ENCODE measurements around the gene KAT8. TPM values are rescaled to one million over a fixed set of nuclear protein-coding genes. Genes with fewer than 3 reads are reported as not detected.

Gene KAT8
- total and polyA plus RNA-seq, 8 donors = 38.8 to 114 (median 54.0) TPM

GRCh38 chr16:31083081-31083480, 34.4 kb upstream of the KAT8 start:
- Histone ChIP-seq H3K4me3 (no peak overlapping the region), H3K4me1 (peaks cover 0 to 37% (median 25%) of the 10 kb centered on the region in 4 donors), H3K27me3 (no peaks in the 10 kb centered on the region), H3K9me3 (no peaks in the 10 kb centered on the region), H3K27ac (no peak overlapping the region), H3K36me3 (peaks cover 37 to 100% (median 98%) of the 10 kb centered on the region in 4 donors)
- intact Hi-C loops (cut with DNase I; ENCODE audit: low total_unique reads) = no loop called here
- peak in 1 of 2 donors; percentile 2 for DNase-seq
- no peak for TF ChIP-seq POLR2AphosphoS5 (IDR thresholded peaks at IDR 0.05)
- TF ChIP-seq POLR2A (IDR thresholded peaks at IDR 0.05) = no peak
- TF ChIP-seq CTCF (IDR thresholded peaks at IDR 0.05) = no peak
- no peak for TF ChIP-seq EP300 (IDR thresholded peaks at IDR 0.05)
- 59 to 83% (median 79%) methylated on average over 9 of the region's 9 CpGs for whole genome bisulfite sequencing, 5 donors

- Histone ChIP-seq H3K9me3 (no peaks in the 10 kb centered on the region), H3K27me3 (no peaks in the 10 kb centered on the region), H3K36me3 (peaks cover 32 to 100% (median 95%) of the 10 kb centered on the region in 4 donors), H3K4me1 (peaks cover 0 to 35% (median 25%) of the 10 kb centered on the region in 4 donors), H3K4me3 (no peak overlapping the region), H3K27ac (no peak overlapping the region)
- intact Hi-C loops (cut with DNase I; ENCODE audit: low total_unique reads) = no loop called here
- WGBS, 5 donors = 58 to 82% (median 69%) methylated on average over 5 of the region's 5 CpGs
- DNase-seq = peak in 1 of 2 donors; percentile 1
- TF ChIP-seq EP300 (IDR thresholded peaks at IDR 0.05) = no peak
- TF ChIP-seq POLR2AphosphoS5 (IDR thresholded peaks at IDR 0.05) = no peak
- TF ChIP-seq CTCF (IDR thresholded peaks at IDR 0.05) = no peak
- TF ChIP-seq POLR2A (IDR thresholded peaks at IDR 0.05) = no peak
Observed at GRCh38 chr16:31083556-31083955, 33.9 kb upstream of the KAT8 start.

GRCh38 chr16:31083981-31084380, 33.5 kb upstream of the KAT8 start:
- 83 to 93% (median 87%) methylated on average over 11 to 13 of the region's 13 CpGs for WGBS, 5 donors
- Histone ChIP-seq H3K4me1 (peaks cover 0 to 31% (median 27%) of the 10 kb centered on the region in 4 donors), H3K27me3 (no peaks in the 10 kb centered on the region), H3K36me3 (peaks cover 28 to 100% (median 93%) of the 10 kb centered on the region in 4 donors), H3K27ac (no peak overlapping the region), H3K9me3 (no peaks in the 10 kb centered on the region), H3K4me3 (no peak overlapping the region)
- no peak for DNase-seq
- intact Hi-C loops (cut with DNase I; ENCODE audit: low total_unique reads) = no loop called here
- no peak for TF ChIP-seq CTCF (IDR thresholded peaks at IDR 0.05)
- TF ChIP-seq POLR2AphosphoS5 (IDR thresholded peaks at IDR 0.05) = no peak
- no peak for TF ChIP-seq POLR2A (IDR thresholded peaks at IDR 0.05)
- no peak for TF ChIP-seq EP300 (IDR thresholded peaks at IDR 0.05)

- intact Hi-C loops (cut with DNase I; ENCODE audit: low total_unique reads) = no loop called here
- DNase-seq = no peak
- peaks cover 20 to 100% (median 93%) of the 10 kb centered on the region in 4 donors for H3K36me3 ChIP-seq
Observed at GRCh38 chr16:31084584-31085302, 32.7 kb upstream of the KAT8 start.

More at GRCh38 chr16:31084584-31085302, 32.7 kb upstream of the KAT8 start:
- Histone ChIP-seq H3K4me1 (peaks cover 0 to 31% (median 24%) of the 10 kb centered on the region in 4 donors), H3K27me3 (no peaks in the 10 kb centered on the region), H3K4me3 (no peak overlapping the region), H3K9me3 (no peaks in the 10 kb centered on the region), H3K27ac (no peak overlapping the region)
- no peak for TF ChIP-seq POLR2A (IDR thresholded peaks at IDR 0.05)
- no peak for TF ChIP-seq CTCF (IDR thresholded peaks at IDR 0.05)
- TF ChIP-seq POLR2AphosphoS5 (IDR thresholded peaks at IDR 0.05) = no peak
- no peak for TF ChIP-seq EP300 (IDR thresholded peaks at IDR 0.05)
- WGBS, 5 donors = 83 to 87% (median 85%) methylated on average over 9 to 16 of the region's 16 CpGs

All from stomach (tissue), 9 donors.